ENCODE measurements around the gene CFAP107.

GRCh38 chr1:12778061-12778460 lies 32.1 kb downstream of the CFAP107 start:
- TF ChIP-seq, protein P1, sequence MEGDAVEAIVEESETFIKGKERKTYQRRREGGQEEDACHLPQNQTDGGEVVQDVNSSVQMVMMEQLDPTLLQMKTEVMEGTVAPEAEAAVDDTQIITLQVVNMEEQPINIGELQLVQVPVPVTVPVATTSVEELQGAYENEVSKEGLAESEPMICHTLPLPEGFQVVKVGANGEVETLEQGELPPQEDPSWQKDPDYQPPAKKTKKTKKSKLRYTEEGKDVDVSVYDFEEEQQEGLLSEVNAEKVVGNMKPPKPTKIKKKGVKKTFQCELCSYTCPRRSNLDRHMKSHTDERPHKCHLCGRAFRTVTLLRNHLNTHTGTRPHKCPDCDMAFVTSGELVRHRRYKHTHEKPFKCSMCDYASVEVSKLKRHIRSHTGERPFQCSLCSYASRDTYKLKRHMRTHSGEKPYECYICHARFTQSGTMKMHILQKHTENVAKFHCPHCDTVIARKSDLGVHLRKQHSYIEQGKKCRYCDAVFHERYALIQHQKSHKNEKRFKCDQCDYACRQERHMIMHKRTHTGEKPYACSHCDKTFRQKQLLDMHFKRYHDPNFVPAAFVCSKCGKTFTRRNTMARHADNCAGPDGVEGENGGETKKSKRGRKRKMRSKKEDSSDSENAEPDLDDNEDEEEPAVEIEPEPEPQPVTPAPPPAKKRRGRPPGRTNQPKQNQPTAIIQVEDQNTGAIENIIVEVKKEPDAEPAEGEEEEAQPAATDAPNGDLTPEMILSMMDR (IDR thresholded peaks at IDR 0.05): no peak
- TF ChIP-seq POLR2A (IDR thresholded peaks at IDR 0.05): no peak
